ENCODE data around the gene UBE2J2. TPM values are rescaled to one million over a fixed set of nuclear protein-coding genes. Genes with fewer than 3 reads are reported as not detected.

UBE2J2 gene
- total and polyA plus RNA-seq, 2 experiments from 2014 or later: 47.1 to 70.2 TPM

DNA sequence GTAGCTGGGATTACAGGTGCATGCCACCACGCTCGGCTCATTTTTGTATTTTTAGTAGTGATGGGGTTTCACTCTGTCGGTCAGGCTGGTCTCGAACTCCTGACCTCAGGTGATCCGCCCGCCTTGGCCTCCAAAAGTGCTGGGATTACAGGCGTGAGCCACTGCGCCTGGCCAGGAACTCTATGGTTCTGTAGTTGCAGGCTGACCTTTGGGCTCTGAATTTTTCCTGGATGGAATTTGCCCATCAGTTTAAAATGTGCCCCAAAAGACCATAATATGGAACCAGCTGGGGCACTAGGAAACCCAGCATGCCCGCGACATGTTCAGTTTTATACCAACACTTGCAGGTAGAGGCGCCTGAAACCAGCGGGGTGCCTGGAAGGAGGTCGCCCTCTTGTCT lies 5.0 kb upstream of the UBE2J2 start:
- Histone ChIP-seq H3K79me2 (replicated peaks; ENCODE audit: insufficient read depth) (no peaks in the 10 kb centered on the region), H3K36me3 (ENCODE audit: insufficient read depth) (no peaks in the 10 kb centered on the region), H3K27ac (ENCODE audit: low read depth) (no peak overlapping the region), H4K20me1 (replicated peaks; ENCODE audit: insufficient read depth) (no peaks in the 10 kb centered on the region), H2AFZ (no peak overlapping the region), H3K4me1 (ENCODE audit: insufficient read depth) (no peaks in the 10 kb centered on the region), H3K27me3 (ENCODE audit: insufficient read depth) (no peaks in the 10 kb centered on the region), H3K4me2 (no peak overlapping the region), H3K9me2 (ENCODE audit: insufficient read depth) (no peaks in the 10 kb centered on the region), H3K4me3 (no peak overlapping the region), H3F3A (replicated peaks; ENCODE audit: low read depth) (no peaks in the 10 kb centered on the region)
- no peak for ATAC-seq
- TF ChIP-seq, protein P1, sequence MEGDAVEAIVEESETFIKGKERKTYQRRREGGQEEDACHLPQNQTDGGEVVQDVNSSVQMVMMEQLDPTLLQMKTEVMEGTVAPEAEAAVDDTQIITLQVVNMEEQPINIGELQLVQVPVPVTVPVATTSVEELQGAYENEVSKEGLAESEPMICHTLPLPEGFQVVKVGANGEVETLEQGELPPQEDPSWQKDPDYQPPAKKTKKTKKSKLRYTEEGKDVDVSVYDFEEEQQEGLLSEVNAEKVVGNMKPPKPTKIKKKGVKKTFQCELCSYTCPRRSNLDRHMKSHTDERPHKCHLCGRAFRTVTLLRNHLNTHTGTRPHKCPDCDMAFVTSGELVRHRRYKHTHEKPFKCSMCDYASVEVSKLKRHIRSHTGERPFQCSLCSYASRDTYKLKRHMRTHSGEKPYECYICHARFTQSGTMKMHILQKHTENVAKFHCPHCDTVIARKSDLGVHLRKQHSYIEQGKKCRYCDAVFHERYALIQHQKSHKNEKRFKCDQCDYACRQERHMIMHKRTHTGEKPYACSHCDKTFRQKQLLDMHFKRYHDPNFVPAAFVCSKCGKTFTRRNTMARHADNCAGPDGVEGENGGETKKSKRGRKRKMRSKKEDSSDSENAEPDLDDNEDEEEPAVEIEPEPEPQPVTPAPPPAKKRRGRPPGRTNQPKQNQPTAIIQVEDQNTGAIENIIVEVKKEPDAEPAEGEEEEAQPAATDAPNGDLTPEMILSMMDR (conservative IDR thresholded peaks at IDR 0.05; ENCODE audit: low read depth in 2 of 2): no peak
- TF ChIP-seq, protein P2, sequence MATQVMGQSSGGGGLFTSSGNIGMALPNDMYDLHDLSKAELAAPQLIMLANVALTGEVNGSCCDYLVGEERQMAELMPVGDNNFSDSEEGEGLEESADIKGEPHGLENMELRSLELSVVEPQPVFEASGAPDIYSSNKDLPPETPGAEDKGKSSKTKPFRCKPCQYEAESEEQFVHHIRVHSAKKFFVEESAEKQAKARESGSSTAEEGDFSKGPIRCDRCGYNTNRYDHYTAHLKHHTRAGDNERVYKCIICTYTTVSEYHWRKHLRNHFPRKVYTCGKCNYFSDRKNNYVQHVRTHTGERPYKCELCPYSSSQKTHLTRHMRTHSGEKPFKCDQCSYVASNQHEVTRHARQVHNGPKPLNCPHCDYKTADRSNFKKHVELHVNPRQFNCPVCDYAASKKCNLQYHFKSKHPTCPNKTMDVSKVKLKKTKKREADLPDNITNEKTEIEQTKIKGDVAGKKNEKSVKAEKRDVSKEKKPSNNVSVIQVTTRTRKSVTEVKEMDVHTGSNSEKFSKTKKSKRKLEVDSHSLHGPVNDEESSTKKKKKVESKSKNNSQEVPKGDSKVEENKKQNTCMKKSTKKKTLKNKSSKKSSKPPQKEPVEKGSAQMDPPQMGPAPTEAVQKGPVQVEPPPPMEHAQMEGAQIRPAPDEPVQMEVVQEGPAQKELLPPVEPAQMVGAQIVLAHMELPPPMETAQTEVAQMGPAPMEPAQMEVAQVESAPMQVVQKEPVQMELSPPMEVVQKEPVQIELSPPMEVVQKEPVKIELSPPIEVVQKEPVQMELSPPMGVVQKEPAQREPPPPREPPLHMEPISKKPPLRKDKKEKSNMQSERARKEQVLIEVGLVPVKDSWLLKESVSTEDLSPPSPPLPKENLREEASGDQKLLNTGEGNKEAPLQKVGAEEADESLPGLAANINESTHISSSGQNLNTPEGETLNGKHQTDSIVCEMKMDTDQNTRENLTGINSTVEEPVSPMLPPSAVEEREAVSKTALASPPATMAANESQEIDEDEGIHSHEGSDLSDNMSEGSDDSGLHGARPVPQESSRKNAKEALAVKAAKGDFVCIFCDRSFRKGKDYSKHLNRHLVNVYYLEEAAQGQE (IDR thresholded peaks at IDR 0.05; ENCODE audit: unreplicated experiment): no peak
- TF ChIP-seq STAT1 (IDR thresholded peaks at IDR 0.05; ENCODE audit: unreplicated experiment) (no peak), ZNF331 (CRISPR knock-in tag; IDR thresholded peaks at IDR 0.05; ENCODE audit: low read depth) (no peak), EZH2phosphoT487 (IDR thresholded peaks at IDR 0.05; ENCODE audit: unreplicated experiment) (no peak), CREB1 (CRISPR knock-in tag; IDR thresholded peaks at IDR 0.05; ENCODE audit: low read depth) (no peak), EZH2 (IDR thresholded peaks at IDR 0.05; ENCODE audit: low read depth, unreplicated experiment) (no peak), POLR2AphosphoS5 (IDR thresholded peaks at IDR 0.05; ENCODE audit: low read depth) (no peak), JUNB (IDR thresholded peaks at IDR 0.05; ENCODE audit: unreplicated experiment) (no peak), NANOG (IDR thresholded peaks at IDR 0.05; ENCODE audit: borderline replicate concordance) (no peak), ZNF114 (CRISPR knock-in tag; IDR thresholded peaks at IDR 0.05) (no peak)
- TF ChIP-seq, protein P3, sequence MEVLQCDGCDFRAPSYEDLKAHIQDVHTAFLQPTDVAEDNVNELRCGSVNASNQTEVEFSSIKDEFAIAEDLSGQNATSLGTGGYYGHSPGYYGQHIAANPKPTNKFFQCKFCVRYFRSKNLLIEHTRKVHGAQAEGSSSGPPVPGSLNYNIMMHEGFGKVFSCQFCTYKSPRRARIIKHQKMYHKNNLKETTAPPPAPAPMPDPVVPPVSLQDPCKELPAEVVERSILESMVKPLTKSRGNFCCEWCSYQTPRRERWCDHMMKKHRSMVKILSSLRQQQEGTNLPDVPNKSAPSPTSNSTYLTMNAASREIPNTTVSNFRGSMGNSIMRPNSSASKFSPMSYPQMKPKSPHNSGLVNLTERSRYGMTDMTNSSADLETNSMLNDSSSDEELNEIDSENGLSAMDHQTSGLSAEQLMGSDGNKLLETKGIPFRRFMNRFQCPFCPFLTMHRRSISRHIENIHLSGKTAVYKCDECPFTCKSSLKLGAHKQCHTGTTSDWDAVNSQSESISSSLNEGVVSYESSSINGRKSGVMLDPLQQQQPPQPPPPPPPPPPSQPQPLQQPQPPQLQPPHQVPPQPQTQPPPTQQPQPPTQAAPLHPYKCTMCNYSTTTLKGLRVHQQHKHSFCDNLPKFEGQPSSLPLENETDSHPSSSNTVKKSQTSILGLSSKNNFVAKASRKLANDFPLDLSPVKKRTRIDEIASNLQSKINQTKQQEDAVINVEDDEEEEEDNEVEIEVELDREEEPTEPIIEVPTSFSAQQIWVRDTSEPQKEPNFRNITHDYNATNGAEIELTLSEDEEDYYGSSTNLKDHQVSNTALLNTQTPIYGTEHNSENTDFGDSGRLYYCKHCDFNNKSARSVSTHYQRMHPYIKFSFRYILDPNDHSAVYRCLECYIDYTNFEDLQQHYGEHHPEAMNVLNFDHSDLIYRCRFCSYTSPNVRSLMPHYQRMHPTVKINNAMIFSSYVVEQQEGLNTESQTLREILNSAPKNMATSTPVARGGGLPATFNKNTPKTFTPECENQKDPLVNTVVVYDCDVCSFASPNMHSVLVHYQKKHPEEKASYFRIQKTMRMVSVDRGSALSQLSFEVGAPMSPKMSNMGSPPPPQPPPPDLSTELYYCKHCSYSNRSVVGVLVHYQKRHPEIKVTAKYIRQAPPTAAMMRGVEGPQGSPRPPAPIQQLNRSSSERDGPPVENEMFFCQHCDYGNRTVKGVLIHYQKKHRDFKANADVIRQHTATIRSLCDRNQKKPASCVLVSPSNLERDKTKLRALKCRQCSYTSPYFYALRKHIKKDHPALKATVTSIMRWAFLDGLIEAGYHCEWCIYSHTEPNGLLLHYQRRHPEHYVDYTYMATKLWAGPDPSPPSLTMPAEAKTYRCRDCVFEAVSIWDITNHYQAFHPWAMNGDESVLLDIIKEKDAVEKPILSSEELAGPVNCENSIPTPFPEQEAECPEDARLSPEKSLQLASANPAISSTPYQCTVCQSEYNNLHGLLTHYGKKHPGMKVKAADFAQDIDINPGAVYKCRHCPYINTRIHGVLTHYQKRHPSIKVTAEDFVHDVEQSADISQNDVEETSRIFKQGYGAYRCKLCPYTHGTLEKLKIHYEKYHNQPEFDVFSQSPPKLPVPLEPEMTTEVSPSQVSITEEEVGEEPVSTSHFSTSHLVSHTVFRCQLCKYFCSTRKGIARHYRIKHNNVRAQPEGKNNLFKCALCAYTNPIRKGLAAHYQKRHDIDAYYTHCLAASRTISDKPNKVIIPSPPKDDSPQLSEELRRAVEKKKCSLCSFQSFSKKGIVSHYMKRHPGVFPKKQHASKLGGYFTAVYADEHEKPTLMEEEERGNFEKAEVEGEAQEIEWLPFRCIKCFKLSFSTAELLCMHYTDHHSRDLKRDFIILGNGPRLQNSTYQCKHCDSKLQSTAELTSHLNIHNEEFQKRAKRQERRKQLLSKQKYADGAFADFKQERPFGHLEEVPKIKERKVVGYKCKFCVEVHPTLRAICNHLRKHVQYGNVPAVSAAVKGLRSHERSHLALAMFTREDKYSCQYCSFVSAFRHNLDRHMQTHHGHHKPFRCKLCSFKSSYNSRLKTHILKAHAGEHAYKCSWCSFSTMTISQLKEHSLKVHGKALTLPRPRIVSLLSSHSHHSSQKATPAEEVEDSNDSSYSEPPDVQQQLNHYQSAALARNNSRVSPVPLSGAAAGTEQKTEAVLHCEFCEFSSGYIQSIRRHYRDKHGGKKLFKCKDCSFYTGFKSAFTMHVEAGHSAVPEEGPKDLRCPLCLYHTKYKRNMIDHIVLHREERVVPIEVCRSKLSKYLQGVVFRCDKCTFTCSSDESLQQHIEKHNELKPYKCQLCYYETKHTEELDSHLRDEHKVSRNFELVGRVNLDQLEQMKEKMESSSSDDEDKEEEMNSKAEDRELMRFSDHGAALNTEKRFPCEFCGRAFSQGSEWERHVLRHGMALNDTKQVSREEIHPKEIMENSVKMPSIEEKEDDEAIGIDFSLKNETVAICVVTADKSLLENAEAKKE (CRISPR knock-in tag; IDR thresholded peaks at IDR 0.05): no peak
- TF ChIP-seq, protein P4, sequence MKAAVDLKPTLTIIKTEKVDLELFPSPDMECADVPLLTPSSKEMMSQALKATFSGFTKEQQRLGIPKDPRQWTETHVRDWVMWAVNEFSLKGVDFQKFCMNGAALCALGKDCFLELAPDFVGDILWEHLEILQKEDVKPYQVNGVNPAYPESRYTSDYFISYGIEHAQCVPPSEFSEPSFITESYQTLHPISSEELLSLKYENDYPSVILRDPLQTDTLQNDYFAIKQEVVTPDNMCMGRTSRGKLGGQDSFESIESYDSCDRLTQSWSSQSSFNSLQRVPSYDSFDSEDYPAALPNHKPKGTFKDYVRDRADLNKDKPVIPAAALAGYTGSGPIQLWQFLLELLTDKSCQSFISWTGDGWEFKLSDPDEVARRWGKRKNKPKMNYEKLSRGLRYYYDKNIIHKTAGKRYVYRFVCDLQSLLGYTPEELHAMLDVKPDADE (IDR thresholded peaks at IDR 0.05): no peak
- H3K4me3 Mint-ChIP-seq: no peak overlapping the region
- H3K9me3 Mint-ChIP-seq: peaks cover 3% of the 10 kb centered on the region; the same call in 1 of the 3 replicates
- no peak for DNase-seq (ENCODE audit: low spot score)
- peaks cover 4% of the 10 kb centered on the region; the same call in 1 of the 3 replicates for H3K36me3 Mint-ChIP-seq (ENCODE audit: low read depth)
- H3K4me1 Mint-ChIP-seq: no peaks in the 10 kb centered on the region; the same call in 2 of the 3 replicates
- H3K27me3 Mint-ChIP-seq (ENCODE audit: insufficient read depth, low read depth, poor library complexity): peaks cover 16% of the 10 kb centered on the region
- H3K27ac Mint-ChIP-seq: no peak overlapping the region

Measured in GM23338 (cell line).